IMR-90 (cell line): Measurements from ENCODE around the gene RPS24.

ENCODE experiments used
- CEBPB ChIP-seq: IDR thresholded peaks from 2 replicates; pipeline ENCODE4 v1.6.1; 2012; ENCODE audit warnings: low read depth, low read length, improper control_type of control experiment
- CHD1 ChIP-seq: IDR thresholded peaks from 2 replicates; pipeline ENCODE4 v1.6.1; 2012; ENCODE audit warnings: low read depth, low read length, improper control_type of control experiment
- CTCF ChIP-seq: conservative IDR thresholded peaks from 2 replicates; pipeline ENCODE4 v1.5.1; 2012; ENCODE audit warnings: mild to moderate bottlenecking, low read depth, low read length, improper control_type of control experiment
- MAFK ChIP-seq: IDR thresholded peaks from 2 replicates; pipeline ENCODE4 v1.6.1; 2012; ENCODE audit warnings: low read depth, low read length, improper control_type of control experiment
- POLR2A ChIP-seq: IDR thresholded peaks from 2 replicates; pipeline ENCODE4 v1.6.1; 2012; ENCODE audit warnings: mild to moderate bottlenecking, low read depth, low read length
- RCOR1 ChIP-seq: IDR thresholded peaks from 2 replicates; pipeline ENCODE4 v1.6.1; 2012; ENCODE audit warnings: mild to moderate bottlenecking, low read length, improper control_type of control experiment; ENCODE audit not compliant: insufficient replicate concordance
- SMC3 ChIP-seq: fragments of 150-350 bp; IDR thresholded peaks from 2 replicates; pipeline ENCODE4 v1.6.1; 2016; ENCODE audit warnings: low read depth, mild to moderate bottlenecking, antibody characterized with exemption, low read length, moderate library complexity
- TF ChIP-seq, protein P1 (sequence below): fragments of 150-350 bp; IDR thresholded peaks from 2 replicates; pipeline ENCODE4 v1.6.1; 2016; ENCODE audit warnings: low read depth, mild to moderate bottlenecking, low read length, moderate library complexity, borderline replicate concordance

- TF ChIP-seq CHD1 = no peak
- no peak for TF ChIP-seq CTCF
- no peak for TF ChIP-seq SMC3
- TF ChIP-seq POLR2A = no peak
- TF ChIP-seq, protein P1, sequence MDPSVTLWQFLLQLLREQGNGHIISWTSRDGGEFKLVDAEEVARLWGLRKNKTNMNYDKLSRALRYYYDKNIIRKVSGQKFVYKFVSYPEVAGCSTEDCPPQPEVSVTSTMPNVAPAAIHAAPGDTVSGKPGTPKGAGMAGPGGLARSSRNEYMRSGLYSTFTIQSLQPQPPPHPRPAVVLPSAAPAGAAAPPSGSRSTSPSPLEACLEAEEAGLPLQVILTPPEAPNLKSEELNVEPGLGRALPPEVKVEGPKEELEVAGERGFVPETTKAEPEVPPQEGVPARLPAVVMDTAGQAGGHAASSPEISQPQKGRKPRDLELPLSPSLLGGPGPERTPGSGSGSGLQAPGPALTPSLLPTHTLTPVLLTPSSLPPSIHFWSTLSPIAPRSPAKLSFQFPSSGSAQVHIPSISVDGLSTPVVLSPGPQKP = no peak
- TF ChIP-seq MAFK = no peak
- no peak for TF ChIP-seq RCOR1
- peak; percentile 51 for TF ChIP-seq CEBPB
These were observed 4.4 kb downstream of the RPS24 start for GRCh38 chr10:78038105-78038504.
